HL-60 (cell line): Measurements from ENCODE around the gene ELP4.

ENCODE experiments used
- DNase-seq, 2 experiments: peaks; one replicate each; pipeline ENCODE4 v3.0.0-alpha.2; 2010 to 2020; ENCODE audit warnings: low read depth in 1 of 2, low spot score in 1 of 2
- H3K27ac ChIP-seq: fragments of 250-450 bp; sonication (Bioruptor Pico); replicated peaks from 2 replicates; pipeline ENCODE4 v1.5.1; 2020; ENCODE audit warnings: mild to moderate bottlenecking, moderate library complexity
- H3K27me3 ChIP-seq: fragments of 250-450 bp; sonication (Bioruptor Pico); 2 replicates; pipeline ENCODE4 v1.5.1; 2021; ENCODE audit warnings: mild to moderate bottlenecking, moderate library complexity; ENCODE audit not compliant: insufficient read depth, poor library complexity, severe bottlenecking
- H3K4me3 ChIP-seq: replicated peaks from 2 replicates; pipeline ENCODE4 v1.5.1; 2011; ENCODE audit warnings: mild to moderate bottlenecking, control low read depth, low read length; ENCODE audit not compliant: insufficient read depth
- CTCF ChIP-seq: IDR thresholded peaks from one replicate; pipeline ENCODE4 v1.5.1; 2011; ENCODE audit warnings: low read length, control low read depth, inconsistent platforms; ENCODE audit not compliant: insufficient read depth
- GABPA ChIP-seq: IDR thresholded peaks from 2 replicates; pipeline ENCODE4 v1.6.1; 2012; ENCODE audit warnings: low read depth
- POLR2AphosphoS5 ChIP-seq: IDR thresholded peaks from 2 replicates; pipeline ENCODE4 v1.6.1; 2012; ENCODE audit warnings: low read depth
- SPI1 ChIP-seq: IDR thresholded peaks from 2 replicates; pipeline ENCODE4 v1.6.1; 2012; ENCODE audit warnings: low read depth, mild to moderate bottlenecking, borderline replicate concordance
- TF ChIP-seq, protein P1 (sequence below): IDR thresholded peaks from 2 replicates; pipeline ENCODE4 v1.6.1; 2012; ENCODE audit warnings: low read depth; ENCODE audit not compliant: insufficient replicate concordance

The ELP4 gene

GRCh38 chr11:31480930-31481329 is 28.6 kb upstream of the ELP4 start:
- H3K27ac ChIP-seq = no peak overlapping the region
- H3K4me3 ChIP-seq = no peak overlapping the region
- no peaks in the 10 kb centered on the region for H3K27me3 ChIP-seq
- DNase-seq = no peak
- TF ChIP-seq SPI1 (no peak), POLR2AphosphoS5 (no peak), CTCF (no peak), GABPA (no peak)
- TF ChIP-seq, protein P1, sequence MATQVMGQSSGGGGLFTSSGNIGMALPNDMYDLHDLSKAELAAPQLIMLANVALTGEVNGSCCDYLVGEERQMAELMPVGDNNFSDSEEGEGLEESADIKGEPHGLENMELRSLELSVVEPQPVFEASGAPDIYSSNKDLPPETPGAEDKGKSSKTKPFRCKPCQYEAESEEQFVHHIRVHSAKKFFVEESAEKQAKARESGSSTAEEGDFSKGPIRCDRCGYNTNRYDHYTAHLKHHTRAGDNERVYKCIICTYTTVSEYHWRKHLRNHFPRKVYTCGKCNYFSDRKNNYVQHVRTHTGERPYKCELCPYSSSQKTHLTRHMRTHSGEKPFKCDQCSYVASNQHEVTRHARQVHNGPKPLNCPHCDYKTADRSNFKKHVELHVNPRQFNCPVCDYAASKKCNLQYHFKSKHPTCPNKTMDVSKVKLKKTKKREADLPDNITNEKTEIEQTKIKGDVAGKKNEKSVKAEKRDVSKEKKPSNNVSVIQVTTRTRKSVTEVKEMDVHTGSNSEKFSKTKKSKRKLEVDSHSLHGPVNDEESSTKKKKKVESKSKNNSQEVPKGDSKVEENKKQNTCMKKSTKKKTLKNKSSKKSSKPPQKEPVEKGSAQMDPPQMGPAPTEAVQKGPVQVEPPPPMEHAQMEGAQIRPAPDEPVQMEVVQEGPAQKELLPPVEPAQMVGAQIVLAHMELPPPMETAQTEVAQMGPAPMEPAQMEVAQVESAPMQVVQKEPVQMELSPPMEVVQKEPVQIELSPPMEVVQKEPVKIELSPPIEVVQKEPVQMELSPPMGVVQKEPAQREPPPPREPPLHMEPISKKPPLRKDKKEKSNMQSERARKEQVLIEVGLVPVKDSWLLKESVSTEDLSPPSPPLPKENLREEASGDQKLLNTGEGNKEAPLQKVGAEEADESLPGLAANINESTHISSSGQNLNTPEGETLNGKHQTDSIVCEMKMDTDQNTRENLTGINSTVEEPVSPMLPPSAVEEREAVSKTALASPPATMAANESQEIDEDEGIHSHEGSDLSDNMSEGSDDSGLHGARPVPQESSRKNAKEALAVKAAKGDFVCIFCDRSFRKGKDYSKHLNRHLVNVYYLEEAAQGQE = no peak

DNA sequence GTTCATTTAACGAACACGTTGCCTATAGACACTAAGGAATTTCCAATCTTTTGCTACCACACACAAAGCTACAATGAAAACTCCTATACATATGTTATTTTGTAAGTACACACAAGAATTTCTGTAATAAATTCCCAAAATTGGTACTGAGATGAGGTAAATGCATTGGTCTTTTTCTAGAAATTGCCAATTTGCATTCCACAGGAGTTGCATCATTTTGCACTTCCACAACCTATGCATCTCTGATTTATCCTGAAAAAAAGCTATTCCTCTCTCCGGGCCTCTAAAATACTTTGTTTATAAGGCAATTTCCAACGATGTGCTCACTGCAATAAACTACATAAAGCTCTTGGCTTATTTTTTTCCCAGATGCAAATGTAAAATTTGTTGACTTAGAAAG is 25.1 kb upstream of the ELP4 start:
- Histone ChIP-seq H3K27me3 (no peaks in the 10 kb centered on the region), H3K4me3 (no peak overlapping the region), H3K27ac (no peak overlapping the region)
- TF ChIP-seq SPI1 (no peak), CTCF (no peak), POLR2AphosphoS5 (no peak), GABPA (no peak)
- TF ChIP-seq, protein P1 = no peak
- DNase-seq = no peak

GRCh38 chr11:31487848-31488247 is 21.7 kb upstream of the ELP4 start:
- TF ChIP-seq, protein P1 = no peak
- TF ChIP-seq CTCF (peak; percentile 3), POLR2AphosphoS5 (no peak), GABPA (no peak), SPI1 (no peak)
- no peak overlapping the region for H3K4me3 ChIP-seq
- DNase-seq = peak in 1 of 2 experiments; percentile 26
- H3K27me3 ChIP-seq = no peaks in the 10 kb centered on the region
- H3K27ac ChIP-seq = no peak overlapping the region
